IMR-90 (cell line): ENCODE measurements around the gene ADGRD2. TPM values are rescaled to one million over a fixed set of nuclear protein-coding genes. Genes with fewer than 3 reads are reported as not detected.

Experiments used
- ATAC-seq: fragments of 200-7000 bp; cut with Tn5 transposase; 2 replicates; pipeline ENCODE4 v1.9.1; 2020; ENCODE audit warnings: low read depth, mild to moderate bottlenecking, moderate library complexity
- BruUV-seq: library from RNA; stranded (reverse); fragments of 400-500 nt; replicated peaks from 2 replicates; lab custom pipeline; 2021; lab: Mats Ljungman, UMichigan
- CTCF ChIA-PET: fragments of 300-600 bp; formaldehyde crosslinking; extraction: SDS; loops from one replicate; lab custom pipeline; 2021; ENCODE audit warnings: antibody characterized with exemption; lab: Yijun Ruan, JAX
- POLR2A ChIA-PET: fragments of 300-600 bp; sonication (Branson Sonifier 250); formaldehyde crosslinking; loops from one replicate; lab custom pipeline; 2022; ENCODE audit warnings: antibody characterized with exemption; ENCODE audit not compliant: unreplicated experiment; lab: Charles Lee
- DNase-seq: peaks from one replicate; pipeline ENCODE4 v3.0.0; 2013
- H2AFZ ChIP-seq: replicated peaks from 2 replicates; pipeline ENCODE3; 2013; ENCODE audit warnings: low read length, mild to moderate bottlenecking; ENCODE audit not compliant: poor library complexity
- H2AK5ac ChIP-seq: 2 replicates; pipeline ENCODE4 v1.6.1; 2013; ENCODE audit warnings: low read depth, low read length, inconsistent platforms
- H2AK9ac ChIP-seq: replicated peaks from 2 replicates; pipeline ENCODE3; 2013; ENCODE audit warnings: mild to moderate bottlenecking, low read depth, low read length, moderate library complexity; ENCODE audit not compliant: poor library complexity
- H2BK120ac ChIP-seq: 2 replicates; pipeline ENCODE4 v1.6.1; 2013; ENCODE audit warnings: low read depth, low read length, inconsistent platforms
- H2BK15ac ChIP-seq: 3 replicates; pipeline ENCODE4 v1.6.1; 2013; ENCODE audit warnings: low read depth, low read length, inconsistent platforms
- H2BK20ac ChIP-seq: 2 replicates; pipeline ENCODE4 v1.6.1; 2013; ENCODE audit warnings: low read depth, mild to moderate bottlenecking, inconsistent platforms, low read length, moderate library complexity
- H2BK5ac ChIP-seq: 2 replicates; pipeline ENCODE4 v1.6.1; 2013; ENCODE audit warnings: mild to moderate bottlenecking, low read depth, low read length, inconsistent platforms; ENCODE audit not compliant: poor library complexity, severe bottlenecking
- H3K14ac ChIP-seq: replicated peaks from 2 replicates; pipeline ENCODE4 v1.6.1; 2013; ENCODE audit warnings: low read depth, low read length, inconsistent platforms
- H3K18ac ChIP-seq: 2 replicates; pipeline ENCODE4 v1.6.1; 2013; ENCODE audit warnings: low read depth, low read length, control low read depth
- H3K23ac ChIP-seq: 2 replicates; pipeline ENCODE4 v1.6.1; 2013; ENCODE audit warnings: low read depth, low read length, inconsistent platforms
- H3K27ac ChIP-seq: 2 replicates; pipeline ENCODE4 v1.5.1; 2013; ENCODE audit warnings: mild to moderate bottlenecking, control low read depth, low read length; ENCODE audit not compliant: insufficient read depth
- H3K27me3 ChIP-seq: 2 replicates; pipeline ENCODE4 v1.6.1; 2013; ENCODE audit warnings: low read length; ENCODE audit not compliant: control insufficient read depth, insufficient read depth
- H3K36me3 ChIP-seq: 2 replicates; pipeline ENCODE4 v1.6.1; 2013; ENCODE audit warnings: low read length, mixed read lengths; ENCODE audit not compliant: control insufficient read depth, insufficient read depth
- H3K4ac ChIP-seq: 2 replicates; pipeline ENCODE4 v1.6.1; 2013; ENCODE audit warnings: low read depth, low read length, inconsistent platforms
- H3K4me1 ChIP-seq: 2 replicates; pipeline ENCODE4 v1.6.1; 2013; ENCODE audit warnings: low read length, mixed read lengths; ENCODE audit not compliant: control insufficient read depth, insufficient read depth
- H3K4me2 ChIP-seq: 2 replicates; pipeline ENCODE4 v1.6.1; 2013; ENCODE audit warnings: low read depth, mild to moderate bottlenecking, control low read depth, low read length, moderate library complexity
- H3K4me3 ChIP-seq: 2 replicates; pipeline ENCODE4 v1.5.1; 2013; ENCODE audit warnings: low read depth, mild to moderate bottlenecking, control low read depth, low read length, moderate library complexity; ENCODE audit not compliant: insufficient read depth
- H3K56ac ChIP-seq: 2 replicates; pipeline ENCODE4 v1.6.1; 2013; ENCODE audit warnings: low read length, inconsistent platforms; ENCODE audit not compliant: insufficient read depth; ENCODE audit errors: extremely low read depth
- H3K79me1 ChIP-seq, 2 experiments: 2 replicates each; pipeline ENCODE4 v1.6.1; 2013; ENCODE audit warnings: low read length in 2 of 2, inconsistent platforms in 1 of 2, low read depth in 1 of 2
- H3K9ac ChIP-seq: 2 replicates; pipeline ENCODE4 v1.6.1; 2013; ENCODE audit warnings: low read depth, low read length, control low read depth
- H3K9me1 ChIP-seq: 2 replicates; pipeline ENCODE4 v1.6.1; 2013; ENCODE audit warnings: low read length, inconsistent platforms; ENCODE audit not compliant: insufficient read depth
- H3K9me3 ChIP-seq: 2 replicates; pipeline ENCODE4 v1.6.1; 2013; ENCODE audit warnings: low read length; ENCODE audit not compliant: control insufficient read depth, insufficient read depth
- H4K20me1 ChIP-seq: 2 replicates; pipeline ENCODE4 v1.6.1; 2013; ENCODE audit warnings: low read length, inconsistent platforms; ENCODE audit not compliant: insufficient read depth
- H4K5ac ChIP-seq: 2 replicates; pipeline ENCODE4 v1.6.1; 2013; ENCODE audit warnings: mild to moderate bottlenecking, low read depth, low read length, control low read depth
- H4K8ac ChIP-seq, 2 experiments: 2 replicates each; pipeline ENCODE4 v1.6.1; 2013; ENCODE audit warnings: low read depth in 2 of 2, low read length in 2 of 2, control low read depth in 1 of 2, inconsistent platforms in 1 of 2
- H4K91ac ChIP-seq: 2 replicates; pipeline ENCODE4 v1.6.1; 2013; ENCODE audit warnings: low read depth, low read length, inconsistent platforms; ENCODE audit not compliant: insufficient read depth
- BHLHE40 ChIP-seq: fragments of 150-350 bp; IDR thresholded peaks from 2 replicates; pipeline ENCODE4 v1.6.1; 2016; ENCODE audit warnings: mild to moderate bottlenecking, low read depth, low read length
- CEBPB ChIP-seq: IDR thresholded peaks from 2 replicates; pipeline ENCODE4 v1.6.1; 2012; ENCODE audit warnings: low read depth, low read length, improper control_type of control experiment
- CHD1 ChIP-seq: IDR thresholded peaks from 2 replicates; pipeline ENCODE4 v1.6.1; 2012; ENCODE audit warnings: low read depth, low read length, improper control_type of control experiment
- FOS ChIP-seq: fragments of 150-350 bp; IDR thresholded peaks from 2 replicates; pipeline ENCODE4 v1.6.1; 2016; ENCODE audit warnings: low read depth, low read length
- MAFK ChIP-seq: IDR thresholded peaks from 2 replicates; pipeline ENCODE4 v1.6.1; 2012; ENCODE audit warnings: low read depth, low read length, improper control_type of control experiment
- MAZ ChIP-seq: IDR thresholded peaks from 2 replicates; pipeline ENCODE4 v1.6.1; 2012; ENCODE audit warnings: low read depth, mild to moderate bottlenecking, low read length, improper control_type of control experiment, moderate library complexity, borderline replicate concordance
- MXI1 ChIP-seq: IDR thresholded peaks from 2 replicates; pipeline ENCODE4 v1.6.1; 2012; ENCODE audit warnings: low read depth, mild to moderate bottlenecking, low read length, moderate library complexity, borderline replicate concordance
- NFE2L2 ChIP-seq: fragments of 150-350 bp; IDR thresholded peaks from 2 replicates; pipeline ENCODE4 v1.6.1; 2016; ENCODE audit warnings: low read depth, mild to moderate bottlenecking, low read length
- POLR2A ChIP-seq: IDR thresholded peaks from 2 replicates; pipeline ENCODE4 v1.6.1; 2012; ENCODE audit warnings: mild to moderate bottlenecking, low read depth, low read length
- RAD21 ChIP-seq: IDR thresholded peaks from 2 replicates; pipeline ENCODE4 v1.6.1; 2012; ENCODE audit warnings: low read length, improper control_type of control experiment
- RCOR1 ChIP-seq: IDR thresholded peaks from 2 replicates; pipeline ENCODE4 v1.6.1; 2012; ENCODE audit warnings: mild to moderate bottlenecking, low read length, improper control_type of control experiment; ENCODE audit not compliant: insufficient replicate concordance
- RFX5 ChIP-seq: IDR thresholded peaks from 2 replicates; pipeline ENCODE4 v1.8.0; 2012; ENCODE audit warnings: low read depth, mild to moderate bottlenecking, low read length, moderate library complexity
- SMC3 ChIP-seq: fragments of 150-350 bp; IDR thresholded peaks from 2 replicates; pipeline ENCODE4 v1.6.1; 2016; ENCODE audit warnings: low read depth, mild to moderate bottlenecking, antibody characterized with exemption, low read length, moderate library complexity
- WGBS, 2 experiments: methylation state at CpG; one replicate each; pipeline versions ENCODE4 v1.1.5 to v1.1.7; 2013; ENCODE audit warnings: missing lambda C conversion rate in 2 of 2; ENCODE audit not compliant: insufficient read length in 1 of 2; ENCODE audit errors: extremely low coverage in 2 of 2; 5-methylcytosine and 5-hydroxymethylcytosine counted together
- dilution Hi-C: fragments of 300-500 bp; cut with HindIII; formaldehyde crosslinking; loops from one replicate; pipeline ENCODE4 v1.14.3; 2018; ENCODE audit warnings: low sequenced_read_pairs; ENCODE audit not compliant: unreplicated experiment
- in situ Hi-C: fragments of 300-500 bp; cut with MboI; formaldehyde crosslinking; loops from 3 replicates; pipeline ENCODE4 v1.14.3; 2019; ENCODE audit warnings: low sequenced_read_pairs, inconsistent platforms, mixed read lengths
- intact Hi-C: fragments of 100-400 bp; cut with micrococcal nuclease; formaldehyde crosslinking; loops from 2 replicates; pipeline ENCODE4 v1.10.0; 2022
- polyA plus RNA-seq, 3 experiments: library from polyadenylated mRNA; depleted of rRNA; stranded (reverse); fragments of >200 nt; gene quantifications; 2 replicates each; pipeline ENCODE4 v1.2.3, GENCODE V29; 2012; ENCODE audit warnings: low replicate concordance in 1 of 3
- total RNA-seq: library from RNA; depleted of rRNA; stranded (reverse); fragments of >200 nt; gene quantifications from 2 replicates; pipeline ENCODE4 v1.2.3, GENCODE V29; 2012
- TF ChIP-seq, protein P1 (sequence below): conservative IDR thresholded peaks from 2 replicates; pipeline ENCODE4 v1.5.1; 2012; ENCODE audit warnings: mild to moderate bottlenecking, low read depth, low read length, improper control_type of control experiment
- TF ChIP-seq, protein P2 (sequence below): fragments of 150-350 bp; IDR thresholded peaks from 2 replicates; pipeline ENCODE4 v1.6.1; 2016; ENCODE audit warnings: low read depth, mild to moderate bottlenecking, low read length, moderate library complexity, borderline replicate concordance
- TF ChIP-seq, protein P3 (sequence below): fragments of 150-350 bp; IDR thresholded peaks from 2 replicates; pipeline ENCODE4 v1.6.1; 2017; ENCODE audit warnings: mild to moderate bottlenecking, antibody characterized with exemption, low read length, low read depth

ADGRD2 gene
- total and polyA plus RNA-seq, 2 of the 4 experiments (the other 2 are of a cell fraction) = not detected

DNA sequence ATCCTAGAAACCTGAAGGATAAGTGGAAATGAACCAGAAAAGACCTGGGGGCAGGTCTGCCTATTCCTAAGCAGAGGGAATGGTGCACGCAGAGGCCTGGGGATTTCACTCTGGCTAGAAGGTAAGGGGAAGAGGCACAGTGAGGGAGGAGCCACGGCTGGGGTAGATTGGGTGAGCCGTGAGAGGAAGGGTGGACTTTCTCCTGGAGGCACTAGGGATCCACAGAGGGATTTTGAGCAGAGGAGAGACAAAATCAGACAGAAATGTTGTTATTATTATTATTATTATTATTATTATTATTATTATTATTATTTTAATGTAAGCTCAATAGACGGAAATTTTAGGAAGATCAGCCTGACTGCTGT is 3.0 kb upstream of the ADGRD2 start:
- no peak overlapping the region for H3K4me2 ChIP-seq
- no peak overlapping the region for H3K4me3 ChIP-seq
- H3K36me3 ChIP-seq = no peaks in the 10 kb centered on the region
- H4K8ac ChIP-seq = no peak overlapping the region
- no peak overlapping the region for H3K9ac ChIP-seq
- no peaks in the 10 kb centered on the region for H3K9me1 ChIP-seq
- WGBS, 2 experiments = no CpG with 5 or more reads among the region's 4 CpGs
- H4K5ac ChIP-seq = no peak overlapping the region
- no peaks in the 10 kb centered on the region for H3K79me1 ChIP-seq
- ChIA-PET CTCF (interaction anchor here (0.6 kb wide), 1 partner anchor 622 kb away, joined by 3 read pairs; no protein-coding TSS in a partner anchor), POLR2A (no interaction called here)
- H2AK9ac ChIP-seq = no peak overlapping the region
- no peak overlapping the region for H3K14ac ChIP-seq
- no peaks in the 10 kb centered on the region for H3K4me1 ChIP-seq
- H3K23ac ChIP-seq = no peak overlapping the region
- ATAC-seq (no peak), DNase-seq (no peak)
- H4K91ac ChIP-seq = no peak overlapping the region
- dilution Hi-C loops (no loop called here), intact Hi-C loops (no loop called here), in situ Hi-C loops (no loop called here)
- no peak overlapping the region for H2AFZ ChIP-seq
- H2BK5ac ChIP-seq = no peak overlapping the region
- no peak overlapping the region for H3K27ac ChIP-seq
- no peak overlapping the region for H3K4ac ChIP-seq
- peaks cover 37% of the 10 kb centered on the region for H3K27me3 ChIP-seq
- H3K9me3 ChIP-seq = peaks cover 3% of the 10 kb centered on the region
- no peak overlapping the region for H2AK5ac ChIP-seq
- no peak overlapping the region for H3K56ac ChIP-seq
- no TSS peak for BruUV-seq
- no peak for TF ChIP-seq CHD1
- TF ChIP-seq FOS = no peak
- TF ChIP-seq RFX5 = no peak
- TF ChIP-seq RAD21 = no peak
- no peak for TF ChIP-seq MAZ
- no peak for TF ChIP-seq BHLHE40
- no peak for TF ChIP-seq NFE2L2
- no peak for TF ChIP-seq CEBPB
- TF ChIP-seq, protein P1, sequence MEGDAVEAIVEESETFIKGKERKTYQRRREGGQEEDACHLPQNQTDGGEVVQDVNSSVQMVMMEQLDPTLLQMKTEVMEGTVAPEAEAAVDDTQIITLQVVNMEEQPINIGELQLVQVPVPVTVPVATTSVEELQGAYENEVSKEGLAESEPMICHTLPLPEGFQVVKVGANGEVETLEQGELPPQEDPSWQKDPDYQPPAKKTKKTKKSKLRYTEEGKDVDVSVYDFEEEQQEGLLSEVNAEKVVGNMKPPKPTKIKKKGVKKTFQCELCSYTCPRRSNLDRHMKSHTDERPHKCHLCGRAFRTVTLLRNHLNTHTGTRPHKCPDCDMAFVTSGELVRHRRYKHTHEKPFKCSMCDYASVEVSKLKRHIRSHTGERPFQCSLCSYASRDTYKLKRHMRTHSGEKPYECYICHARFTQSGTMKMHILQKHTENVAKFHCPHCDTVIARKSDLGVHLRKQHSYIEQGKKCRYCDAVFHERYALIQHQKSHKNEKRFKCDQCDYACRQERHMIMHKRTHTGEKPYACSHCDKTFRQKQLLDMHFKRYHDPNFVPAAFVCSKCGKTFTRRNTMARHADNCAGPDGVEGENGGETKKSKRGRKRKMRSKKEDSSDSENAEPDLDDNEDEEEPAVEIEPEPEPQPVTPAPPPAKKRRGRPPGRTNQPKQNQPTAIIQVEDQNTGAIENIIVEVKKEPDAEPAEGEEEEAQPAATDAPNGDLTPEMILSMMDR = no peak
- TF ChIP-seq MAFK = no peak
- TF ChIP-seq SMC3 = no peak
- TF ChIP-seq, protein P2, sequence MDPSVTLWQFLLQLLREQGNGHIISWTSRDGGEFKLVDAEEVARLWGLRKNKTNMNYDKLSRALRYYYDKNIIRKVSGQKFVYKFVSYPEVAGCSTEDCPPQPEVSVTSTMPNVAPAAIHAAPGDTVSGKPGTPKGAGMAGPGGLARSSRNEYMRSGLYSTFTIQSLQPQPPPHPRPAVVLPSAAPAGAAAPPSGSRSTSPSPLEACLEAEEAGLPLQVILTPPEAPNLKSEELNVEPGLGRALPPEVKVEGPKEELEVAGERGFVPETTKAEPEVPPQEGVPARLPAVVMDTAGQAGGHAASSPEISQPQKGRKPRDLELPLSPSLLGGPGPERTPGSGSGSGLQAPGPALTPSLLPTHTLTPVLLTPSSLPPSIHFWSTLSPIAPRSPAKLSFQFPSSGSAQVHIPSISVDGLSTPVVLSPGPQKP = no peak
- TF ChIP-seq RCOR1 = no peak
- TF ChIP-seq, protein P3, sequence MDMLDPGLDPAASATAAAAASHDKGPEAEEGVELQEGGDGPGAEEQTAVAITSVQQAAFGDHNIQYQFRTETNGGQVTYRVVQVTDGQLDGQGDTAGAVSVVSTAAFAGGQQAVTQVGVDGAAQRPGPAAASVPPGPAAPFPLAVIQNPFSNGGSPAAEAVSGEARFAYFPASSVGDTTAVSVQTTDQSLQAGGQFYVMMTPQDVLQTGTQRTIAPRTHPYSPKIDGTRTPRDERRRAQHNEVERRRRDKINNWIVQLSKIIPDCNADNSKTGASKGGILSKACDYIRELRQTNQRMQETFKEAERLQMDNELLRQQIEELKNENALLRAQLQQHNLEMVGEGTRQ = no peak
- no peak for TF ChIP-seq MXI1
- no peak for TF ChIP-seq POLR2A
- no peak overlapping the region for H2BK120ac ChIP-seq
- H3K18ac ChIP-seq = no peak overlapping the region
- H2BK20ac ChIP-seq = no peak overlapping the region
- H4K20me1 ChIP-seq = no peaks in the 10 kb centered on the region
- H2BK15ac ChIP-seq = no peak overlapping the region
